Smooth muscle cell (in vitro differentiated cells): ENCODE data around the gene EXOSC6. TPM values are rescaled to one million over a fixed set of nuclear protein-coding genes. Genes with fewer than 3 reads are reported as not detected.
"Not testable (repeated sequence)": the region's sequence is repeated elsewhere in the genome, so short reads cannot be mapped to it uniquely, and the experiment has no call there.

Source experiments
- DNase-seq: peaks from one replicate; lab custom pipeline; 2025; ENCODE audit not compliant: unreplicated experiment; lab: John Stamatoyannopoulos, UW
- H2AFZ ChIP-seq: fragments of 200-600 bp; sonication (generic); 2 replicates; pipeline ENCODE4 v1.6.0; 2016; ENCODE audit warnings: antibody characterized with exemption, low read depth, mild to moderate bottlenecking
- H3F3A ChIP-seq: fragments of 200-600 bp; sonication (generic); 2 replicates; pipeline ENCODE4 v1.6.0; 2017; ENCODE audit warnings: antibody characterized with exemption, low read depth
- H3K27ac ChIP-seq: fragments of 200-600 bp; sonication (generic); 2 replicates; pipeline ENCODE4 v1.5.1; 2016; ENCODE audit warnings: low read depth, mild to moderate bottlenecking
- H3K27me3 ChIP-seq: fragments of 200-600 bp; sonication (generic); 2 replicates; pipeline ENCODE4 v1.6.1; 2016; ENCODE audit warnings: low read depth, mild to moderate bottlenecking
- H3K36me3 ChIP-seq: fragments of 200-600 bp; sonication (generic); 2 replicates; pipeline ENCODE4 v1.5.1; 2016; ENCODE audit warnings: low read depth
- H3K4me1 ChIP-seq: fragments of 200-600 bp; sonication (generic); 2 replicates; pipeline ENCODE4 v1.5.1; 2016; ENCODE audit warnings: low read depth
- H3K4me2 ChIP-seq: fragments of 200-600 bp; sonication (generic); 2 replicates; pipeline ENCODE4 v1.6.0; 2016; ENCODE audit warnings: mild to moderate bottlenecking
- H3K4me3 ChIP-seq: fragments of 200-600 bp; sonication (generic); 2 replicates; pipeline ENCODE4 v1.5.1; 2016; ENCODE audit warnings: mild to moderate bottlenecking
- H3K79me2 ChIP-seq: fragments of 200-600 bp; sonication (generic); 2 replicates; pipeline ENCODE4 v1.6.0; 2016; ENCODE audit warnings: low read depth, mild to moderate bottlenecking
- H3K9ac ChIP-seq: fragments of 200-600 bp; sonication (generic); 2 replicates; pipeline ENCODE4 v1.6.0; 2016; ENCODE audit warnings: low read depth
- H3K9me3 ChIP-seq: fragments of 200-600 bp; sonication (generic); replicated peaks from 2 replicates; pipeline ENCODE4 v1.5.1; 2016; ENCODE audit warnings: low read depth
- H4K20me1 ChIP-seq: fragments of 200-600 bp; sonication (generic); 2 replicates; pipeline ENCODE4 v1.6.0; 2016; ENCODE audit warnings: low read depth
- WGBS: methylation state at CpG from one replicate; pipeline ENCODE4 v1.1.7; 2016; ENCODE audit warnings: low lambda C conversion rate; 5-methylcytosine and 5-hydroxymethylcytosine counted together
- polyA plus RNA-seq: library from polyadenylated mRNA; unstranded; fragments of >200 nt; fragmentation: Nextera tagmentation; extraction: Ambion mirVana; gene quantifications from 2 replicates; pipeline ENCODE4 v1.2.1, GENCODE V29; 2016
- total RNA-seq: library from RNA; depleted of rRNA; stranded (reverse); fragments of >200 nt; gene quantifications from 2 replicates; pipeline ENCODE4 v1.2.3, GENCODE V29; 2014
- TF ChIP-seq, protein P1 (sequence below): fragments of 200-600 bp; sonication (generic); IDR thresholded peaks from 2 replicates; pipeline ENCODE4 v1.5.1; 2017; ENCODE audit warnings: borderline replicate concordance, mild to moderate bottlenecking, antibody characterized with exemption; ENCODE audit not compliant: insufficient read depth, poor library complexity, severe bottlenecking

The EXOSC6 gene
- total and polyA plus RNA-seq, 2 experiments from 2014 or later: 10.7 to 14.8 TPM

GRCh38 chr16:70295634-70296033 is 43.9 kb upstream of the EXOSC6 start:
- Histone ChIP-seq H3K27me3 (no peaks in the 10 kb centered on the region), H3K9ac (no peak overlapping the region), H3K4me3 (no peak overlapping the region), H2AFZ (no peak overlapping the region), H3K9me3 (no peaks in the 10 kb centered on the region), H3K36me3 (no peaks in the 10 kb centered on the region), H3K79me2 (peaks cover 19% of the 10 kb centered on the region), H3K4me2 (no peak overlapping the region), H3F3A (peaks cover 8% of the 10 kb centered on the region), H3K27ac (no peak overlapping the region), H4K20me1 (no peaks in the 10 kb centered on the region), H3K4me1 (peaks cover 4% of the 10 kb centered on the region)
- TF ChIP-seq, protein P1, sequence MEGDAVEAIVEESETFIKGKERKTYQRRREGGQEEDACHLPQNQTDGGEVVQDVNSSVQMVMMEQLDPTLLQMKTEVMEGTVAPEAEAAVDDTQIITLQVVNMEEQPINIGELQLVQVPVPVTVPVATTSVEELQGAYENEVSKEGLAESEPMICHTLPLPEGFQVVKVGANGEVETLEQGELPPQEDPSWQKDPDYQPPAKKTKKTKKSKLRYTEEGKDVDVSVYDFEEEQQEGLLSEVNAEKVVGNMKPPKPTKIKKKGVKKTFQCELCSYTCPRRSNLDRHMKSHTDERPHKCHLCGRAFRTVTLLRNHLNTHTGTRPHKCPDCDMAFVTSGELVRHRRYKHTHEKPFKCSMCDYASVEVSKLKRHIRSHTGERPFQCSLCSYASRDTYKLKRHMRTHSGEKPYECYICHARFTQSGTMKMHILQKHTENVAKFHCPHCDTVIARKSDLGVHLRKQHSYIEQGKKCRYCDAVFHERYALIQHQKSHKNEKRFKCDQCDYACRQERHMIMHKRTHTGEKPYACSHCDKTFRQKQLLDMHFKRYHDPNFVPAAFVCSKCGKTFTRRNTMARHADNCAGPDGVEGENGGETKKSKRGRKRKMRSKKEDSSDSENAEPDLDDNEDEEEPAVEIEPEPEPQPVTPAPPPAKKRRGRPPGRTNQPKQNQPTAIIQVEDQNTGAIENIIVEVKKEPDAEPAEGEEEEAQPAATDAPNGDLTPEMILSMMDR: no peak
- no peak for DNase-seq

GRCh38 chr16:70294385-70295025 is 42.8 kb upstream of the EXOSC6 start:
- no peak overlapping the region for H3K9ac ChIP-seq
- H3K27me3 ChIP-seq: no peaks in the 10 kb centered on the region
- peaks cover 5% of the 10 kb centered on the region for H3K4me1 ChIP-seq
- no peaks in the 10 kb centered on the region for H3K36me3 ChIP-seq
- no peak overlapping the region for H3K4me2 ChIP-seq
- no peak overlapping the region for H2AFZ ChIP-seq
- WGBS: 94% methylated on average over 28 of the region's 28 CpGs
- peaks cover 9% of the 10 kb centered on the region for H3K79me2 ChIP-seq
- H3F3A ChIP-seq: peaks cover 15% of the 10 kb centered on the region
- no peak overlapping the region for H3K27ac ChIP-seq
- no peaks in the 10 kb centered on the region for H4K20me1 ChIP-seq
- no peak for DNase-seq
- H3K9me3 ChIP-seq: no peaks in the 10 kb centered on the region
- TF ChIP-seq, protein P1: no peak
- no peak overlapping the region for H3K4me3 ChIP-seq

DNA sequence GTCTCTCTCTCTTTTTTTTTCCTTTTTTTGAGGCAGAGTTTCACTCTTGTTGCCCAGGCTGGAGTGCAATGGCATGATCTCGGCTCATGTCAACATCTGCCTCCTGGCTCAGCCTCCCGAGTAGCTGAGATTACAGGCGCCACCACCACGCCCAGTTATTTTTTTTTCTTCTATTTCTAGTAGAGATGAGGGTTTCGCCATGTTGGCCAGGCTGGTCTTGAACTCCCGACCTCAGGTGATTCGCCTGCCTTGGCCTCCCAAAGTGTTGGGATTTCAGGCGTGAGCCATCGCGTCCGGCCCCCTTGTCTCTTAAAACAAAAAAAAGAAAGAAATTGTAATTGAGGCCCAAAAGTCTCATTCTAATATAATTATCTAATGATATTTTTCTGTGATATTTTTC is 40.4 kb upstream of the EXOSC6 start:
- not testable (repeated sequence) for H3K4me1 ChIP-seq, H3K4me3 ChIP-seq, H3K27me3 ChIP-seq, H3K27ac ChIP-seq, H3K9ac ChIP-seq, H4K20me1 ChIP-seq, H3K9me3 ChIP-seq, H3K4me2 ChIP-seq, H3K36me3 ChIP-seq, DNase-seq, H2AFZ ChIP-seq
- WGBS: 97% methylated on average over 11 of the region's 11 CpGs
- Histone ChIP-seq H3F3A (peaks cover 21% of the 10 kb centered on the region), H3K79me2 (peaks cover 17% of the 10 kb centered on the region)

- Histone ChIP-seq H3K9me3 (no peaks in the 10 kb centered on the region), H3K36me3 (no peaks in the 10 kb centered on the region), H4K20me1 (peaks cover 15% of the 10 kb centered on the region), H3K4me2 (no peak overlapping the region), H3K79me2 (peaks cover 28% of the 10 kb centered on the region), H3F3A (peaks cover 21% of the 10 kb centered on the region), H2AFZ (no peak overlapping the region), H3K4me3 (no peak overlapping the region), H3K27ac (peak overlapping the region; percentile 94), H3K4me1 (peaks cover 5% of the 10 kb centered on the region), H3K9ac (no peak overlapping the region), H3K27me3 (no peaks in the 10 kb centered on the region)
- DNase-seq: no peak
- TF ChIP-seq, protein P1: no peak
Observed at GRCh38 chr16:70290949-70291519, 39.3 kb upstream of the EXOSC6 start.
